Measurements from ENCODE around the gene RPA3. TPM values are rescaled to one million over a fixed set of nuclear protein-coding genes. Genes with fewer than 3 reads are reported as not detected.

Gene RPA3
- total RNA-seq, 1 experiment from 2014 or later: 90.2 TPM

DNA sequence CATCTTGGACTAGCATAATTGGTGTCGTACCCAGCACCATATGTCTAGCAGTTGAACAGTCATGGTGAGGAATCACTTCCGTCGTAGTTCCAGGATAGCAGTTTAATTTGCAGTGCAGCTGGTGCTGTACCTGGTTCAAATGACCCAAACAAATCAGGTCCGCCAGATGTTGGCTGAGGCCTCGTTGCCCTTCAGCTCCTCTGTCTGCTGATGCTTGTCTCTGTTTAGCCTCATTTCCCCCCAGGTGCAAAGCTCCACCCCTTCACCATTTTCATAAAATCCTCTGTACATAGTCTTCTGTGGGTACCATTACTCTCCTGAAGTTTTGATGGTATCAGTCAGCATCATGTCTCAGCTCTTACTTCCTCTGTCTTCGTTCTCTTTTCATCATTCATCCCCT lies 42.7 kb downstream of the RPA3 start:
- TF ChIP-seq, protein P1, sequence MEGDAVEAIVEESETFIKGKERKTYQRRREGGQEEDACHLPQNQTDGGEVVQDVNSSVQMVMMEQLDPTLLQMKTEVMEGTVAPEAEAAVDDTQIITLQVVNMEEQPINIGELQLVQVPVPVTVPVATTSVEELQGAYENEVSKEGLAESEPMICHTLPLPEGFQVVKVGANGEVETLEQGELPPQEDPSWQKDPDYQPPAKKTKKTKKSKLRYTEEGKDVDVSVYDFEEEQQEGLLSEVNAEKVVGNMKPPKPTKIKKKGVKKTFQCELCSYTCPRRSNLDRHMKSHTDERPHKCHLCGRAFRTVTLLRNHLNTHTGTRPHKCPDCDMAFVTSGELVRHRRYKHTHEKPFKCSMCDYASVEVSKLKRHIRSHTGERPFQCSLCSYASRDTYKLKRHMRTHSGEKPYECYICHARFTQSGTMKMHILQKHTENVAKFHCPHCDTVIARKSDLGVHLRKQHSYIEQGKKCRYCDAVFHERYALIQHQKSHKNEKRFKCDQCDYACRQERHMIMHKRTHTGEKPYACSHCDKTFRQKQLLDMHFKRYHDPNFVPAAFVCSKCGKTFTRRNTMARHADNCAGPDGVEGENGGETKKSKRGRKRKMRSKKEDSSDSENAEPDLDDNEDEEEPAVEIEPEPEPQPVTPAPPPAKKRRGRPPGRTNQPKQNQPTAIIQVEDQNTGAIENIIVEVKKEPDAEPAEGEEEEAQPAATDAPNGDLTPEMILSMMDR (IDR thresholded peaks at IDR 0.05; ENCODE audit: insufficient read depth in 1 of 2, low read depth in 1 of 2, low read length in 1 of 2, severe bottlenecking in 1 of 2, unreplicated experiment in 1 of 2): no peak
- Histone ChIP-seq H3K9me3 (no peaks in the 10 kb centered on the region), H3K4me1 (no peaks in the 10 kb centered on the region), H3K4me3 (ENCODE audit: low read depth, low read length) (no peak overlapping the region), H3K36me3 (ENCODE audit: control insufficient read depth, insufficient read depth, low read length) (no peaks in the 10 kb centered on the region), H3K27me3 (replicated peaks; ENCODE audit: control insufficient read depth, insufficient read depth, low read length) (no peaks in the 10 kb centered on the region)
- H3K27me3 Mint-ChIP-seq (ENCODE audit: insufficient read depth, unreplicated experiment): no peaks in the 10 kb centered on the region
- BruUV-seq (replicated peaks): no TSS peak
- H3K27ac Mint-ChIP-seq (ENCODE audit: unreplicated experiment): no peak overlapping the region
- DNase-seq: no peak
- no peaks in the 10 kb centered on the region for H3K4me1 Mint-ChIP-seq (ENCODE audit: low read depth, unreplicated experiment)
- peaks cover 14% of the 10 kb centered on the region for H3K36me3 Mint-ChIP-seq (ENCODE audit: insufficient read depth, unreplicated experiment)
- H3K4me3 Mint-ChIP-seq (ENCODE audit: unreplicated experiment): no peak overlapping the region
- H3K9me3 Mint-ChIP-seq (ENCODE audit: unreplicated experiment): no peaks in the 10 kb centered on the region
- ChIA-PET CTCF (no interaction called here), POLR2A (no interaction called here)
- intact Hi-C loops (cut with micrococcal nuclease; ENCODE audit: unreplicated experiment): no loop called here

GRCh38 chr7:7673240-7673550 lies 45.2 kb downstream of the RPA3 start:
- no peak overlapping the region for H3K4me3 ChIP-seq (ENCODE audit: low read depth, low read length)
- no peaks in the 10 kb centered on the region for H3K4me1 ChIP-seq
- H3K27me3 Mint-ChIP-seq (ENCODE audit: insufficient read depth, unreplicated experiment): no peaks in the 10 kb centered on the region
- no peaks in the 10 kb centered on the region for H3K4me1 Mint-ChIP-seq (ENCODE audit: low read depth, unreplicated experiment)
- H3K27me3 ChIP-seq (replicated peaks; ENCODE audit: control insufficient read depth, insufficient read depth, low read length): no peaks in the 10 kb centered on the region
- H3K9me3 ChIP-seq: no peaks in the 10 kb centered on the region
- no peaks in the 10 kb centered on the region for H3K9me3 Mint-ChIP-seq (ENCODE audit: unreplicated experiment)
- no peak overlapping the region for H3K27ac Mint-ChIP-seq (ENCODE audit: unreplicated experiment)
- H3K36me3 Mint-ChIP-seq (ENCODE audit: insufficient read depth, unreplicated experiment): peaks cover 10% of the 10 kb centered on the region
- ChIA-PET CTCF (no interaction called here), POLR2A (no interaction called here)
- no peak for DNase-seq
- H3K4me3 Mint-ChIP-seq (ENCODE audit: unreplicated experiment): no peak overlapping the region
- no peaks in the 10 kb centered on the region for H3K36me3 ChIP-seq (ENCODE audit: control insufficient read depth, insufficient read depth, low read length)
- intact Hi-C loops (cut with micrococcal nuclease; ENCODE audit: unreplicated experiment): no loop called here
- TF ChIP-seq, protein P1 (IDR thresholded peaks at IDR 0.05; ENCODE audit: insufficient read depth in 1 of 2, low read depth in 1 of 2, low read length in 1 of 2, severe bottlenecking in 1 of 2, unreplicated experiment in 1 of 2): no peak
- BruUV-seq (replicated peaks): no TSS peak

DNA sequence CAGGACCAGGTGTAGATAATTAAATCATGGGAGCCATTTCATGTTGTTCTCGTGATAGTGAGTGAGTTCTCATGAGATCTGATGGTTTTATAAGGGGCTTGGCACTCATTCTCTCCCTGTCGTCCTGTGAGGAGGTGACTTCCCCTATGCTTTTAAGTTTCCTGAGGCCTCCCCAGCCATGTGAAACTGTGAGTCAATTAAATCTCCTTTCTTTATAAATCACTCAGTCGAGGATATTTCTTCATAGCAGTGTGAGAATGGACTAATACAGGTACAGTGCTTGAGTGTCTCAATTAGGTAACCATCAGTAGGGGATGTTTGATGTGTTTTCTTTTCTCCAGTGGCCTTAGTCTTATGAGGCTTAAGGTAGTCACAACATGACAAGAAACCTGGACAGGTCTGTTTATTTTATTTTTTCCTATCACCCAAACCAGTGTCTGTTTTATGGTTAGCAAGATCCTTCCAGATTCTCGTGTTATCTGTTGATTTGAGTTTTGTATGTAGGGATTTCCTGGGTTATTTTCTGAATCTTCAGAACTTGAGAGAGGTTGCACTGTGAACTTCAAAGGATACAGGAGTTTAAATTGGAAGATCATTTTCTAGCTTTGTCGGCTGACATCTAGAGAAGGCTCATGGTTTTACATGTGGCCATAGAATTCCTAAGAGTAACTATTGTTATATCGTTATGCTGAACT lies 45.7 kb downstream of the RPA3 start:
- Mint-ChIP-seq H3K27me3 (ENCODE audit: insufficient read depth, unreplicated experiment) (no peaks in the 10 kb centered on the region), H3K9me3 (ENCODE audit: unreplicated experiment) (no peaks in the 10 kb centered on the region), H3K27ac (ENCODE audit: unreplicated experiment) (no peak overlapping the region), H3K36me3 (ENCODE audit: insufficient read depth, unreplicated experiment) (peaks cover 6% of the 10 kb centered on the region), H3K4me1 (ENCODE audit: low read depth, unreplicated experiment) (no peaks in the 10 kb centered on the region), H3K4me3 (ENCODE audit: unreplicated experiment) (no peak overlapping the region)
- Histone ChIP-seq H3K36me3 (ENCODE audit: control insufficient read depth, insufficient read depth, low read length) (no peaks in the 10 kb centered on the region), H3K27me3 (replicated peaks; ENCODE audit: control insufficient read depth, insufficient read depth, low read length) (no peaks in the 10 kb centered on the region), H3K4me3 (ENCODE audit: low read depth, low read length) (no peak overlapping the region), H3K4me1 (no peaks in the 10 kb centered on the region), H3K9me3 (no peaks in the 10 kb centered on the region)
- ChIA-PET CTCF (no interaction called here), POLR2A (no interaction called here)
- TF ChIP-seq, protein P1 (IDR thresholded peaks at IDR 0.05; ENCODE audit: insufficient read depth in 1 of 2, low read depth in 1 of 2, low read length in 1 of 2, severe bottlenecking in 1 of 2, unreplicated experiment in 1 of 2): no peak
- DNase-seq: no peak
- intact Hi-C loops (cut with micrococcal nuclease; ENCODE audit: unreplicated experiment): no loop called here
- no TSS peak for BruUV-seq (replicated peaks)
